IMR-90 (cell line): ENCODE results near the gene PAQR5. TPM values are rescaled to one million over a fixed set of nuclear protein-coding genes. Genes with fewer than 3 reads are reported as not detected.
"Not testable (repeated sequence)": the region's sequence is repeated elsewhere in the genome, so short reads cannot be mapped to it uniquely, and the experiment has no call there.

Source experiments
- ATAC-seq: fragments of 200-7000 bp; cut with Tn5 transposase; 2 replicates; pipeline ENCODE4 v1.9.1; 2020; ENCODE audit warnings: low read depth, mild to moderate bottlenecking, moderate library complexity
- BruUV-seq: library from RNA; stranded (reverse); fragments of 400-500 nt; replicated peaks from 2 replicates; lab custom pipeline; 2021; lab: Mats Ljungman, UMichigan
- CTCF ChIA-PET: fragments of 300-600 bp; formaldehyde crosslinking; extraction: SDS; loops from one replicate; lab custom pipeline; 2021; ENCODE audit warnings: antibody characterized with exemption; lab: Yijun Ruan, JAX
- POLR2A ChIA-PET: fragments of 300-600 bp; sonication (Branson Sonifier 250); formaldehyde crosslinking; loops from one replicate; lab custom pipeline; 2022; ENCODE audit warnings: antibody characterized with exemption; ENCODE audit not compliant: unreplicated experiment; lab: Charles Lee
- DNase-seq: peaks from one replicate; pipeline ENCODE4 v3.0.0; 2013
- H2AFZ ChIP-seq: replicated peaks from 2 replicates; pipeline ENCODE3; 2013; ENCODE audit warnings: low read length, mild to moderate bottlenecking; ENCODE audit not compliant: poor library complexity
- H2AK5ac ChIP-seq: 2 replicates; pipeline ENCODE4 v1.6.1; 2013; ENCODE audit warnings: low read depth, low read length, inconsistent platforms
- H2AK9ac ChIP-seq: replicated peaks from 2 replicates; pipeline ENCODE3; 2013; ENCODE audit warnings: mild to moderate bottlenecking, low read depth, low read length, moderate library complexity; ENCODE audit not compliant: poor library complexity
- H2BK120ac ChIP-seq: 2 replicates; pipeline ENCODE4 v1.6.1; 2013; ENCODE audit warnings: low read depth, low read length, inconsistent platforms
- H2BK15ac ChIP-seq: 3 replicates; pipeline ENCODE4 v1.6.1; 2013; ENCODE audit warnings: low read depth, low read length, inconsistent platforms
- H2BK20ac ChIP-seq: 2 replicates; pipeline ENCODE4 v1.6.1; 2013; ENCODE audit warnings: low read depth, mild to moderate bottlenecking, inconsistent platforms, low read length, moderate library complexity
- H2BK5ac ChIP-seq: 2 replicates; pipeline ENCODE4 v1.6.1; 2013; ENCODE audit warnings: mild to moderate bottlenecking, low read depth, low read length, inconsistent platforms; ENCODE audit not compliant: poor library complexity, severe bottlenecking
- H3K14ac ChIP-seq: replicated peaks from 2 replicates; pipeline ENCODE4 v1.6.1; 2013; ENCODE audit warnings: low read depth, low read length, inconsistent platforms
- H3K18ac ChIP-seq: 2 replicates; pipeline ENCODE4 v1.6.1; 2013; ENCODE audit warnings: low read depth, low read length, control low read depth
- H3K23ac ChIP-seq: 2 replicates; pipeline ENCODE4 v1.6.1; 2013; ENCODE audit warnings: low read depth, low read length, inconsistent platforms
- H3K27ac ChIP-seq: 2 replicates; pipeline ENCODE4 v1.5.1; 2013; ENCODE audit warnings: mild to moderate bottlenecking, control low read depth, low read length; ENCODE audit not compliant: insufficient read depth
- H3K27me3 ChIP-seq: 2 replicates; pipeline ENCODE4 v1.6.1; 2013; ENCODE audit warnings: low read length; ENCODE audit not compliant: control insufficient read depth, insufficient read depth
- H3K36me3 ChIP-seq: 2 replicates; pipeline ENCODE4 v1.6.1; 2013; ENCODE audit warnings: low read length, mixed read lengths; ENCODE audit not compliant: control insufficient read depth, insufficient read depth
- H3K4ac ChIP-seq: 2 replicates; pipeline ENCODE4 v1.6.1; 2013; ENCODE audit warnings: low read depth, low read length, inconsistent platforms
- H3K4me1 ChIP-seq: 2 replicates; pipeline ENCODE4 v1.6.1; 2013; ENCODE audit warnings: low read length, mixed read lengths; ENCODE audit not compliant: control insufficient read depth, insufficient read depth
- H3K4me2 ChIP-seq: 2 replicates; pipeline ENCODE4 v1.6.1; 2013; ENCODE audit warnings: low read depth, mild to moderate bottlenecking, control low read depth, low read length, moderate library complexity
- H3K4me3 ChIP-seq: 2 replicates; pipeline ENCODE4 v1.5.1; 2013; ENCODE audit warnings: low read depth, mild to moderate bottlenecking, control low read depth, low read length, moderate library complexity; ENCODE audit not compliant: insufficient read depth
- H3K56ac ChIP-seq: 2 replicates; pipeline ENCODE4 v1.6.1; 2013; ENCODE audit warnings: low read length, inconsistent platforms; ENCODE audit not compliant: insufficient read depth; ENCODE audit errors: extremely low read depth
- H3K79me1 ChIP-seq, 2 experiments: 2 replicates each; pipeline ENCODE4 v1.6.1; 2013; ENCODE audit warnings: low read length in 2 of 2, inconsistent platforms in 1 of 2, low read depth in 1 of 2
- H3K9ac ChIP-seq: 2 replicates; pipeline ENCODE4 v1.6.1; 2013; ENCODE audit warnings: low read depth, low read length, control low read depth
- H3K9me1 ChIP-seq: 2 replicates; pipeline ENCODE4 v1.6.1; 2013; ENCODE audit warnings: low read length, inconsistent platforms; ENCODE audit not compliant: insufficient read depth
- H3K9me3 ChIP-seq: 2 replicates; pipeline ENCODE4 v1.6.1; 2013; ENCODE audit warnings: low read length; ENCODE audit not compliant: control insufficient read depth, insufficient read depth
- H4K20me1 ChIP-seq: 2 replicates; pipeline ENCODE4 v1.6.1; 2013; ENCODE audit warnings: low read length, inconsistent platforms; ENCODE audit not compliant: insufficient read depth
- H4K5ac ChIP-seq: 2 replicates; pipeline ENCODE4 v1.6.1; 2013; ENCODE audit warnings: mild to moderate bottlenecking, low read depth, low read length, control low read depth
- H4K8ac ChIP-seq, 2 experiments: 2 replicates each; pipeline ENCODE4 v1.6.1; 2013; ENCODE audit warnings: low read depth in 2 of 2, low read length in 2 of 2, control low read depth in 1 of 2, inconsistent platforms in 1 of 2
- H4K91ac ChIP-seq: 2 replicates; pipeline ENCODE4 v1.6.1; 2013; ENCODE audit warnings: low read depth, low read length, inconsistent platforms; ENCODE audit not compliant: insufficient read depth
- WGBS, 2 experiments: methylation state at CpG; one replicate each; pipeline versions ENCODE4 v1.1.5 to v1.1.7; 2013; ENCODE audit warnings: missing lambda C conversion rate in 2 of 2; ENCODE audit not compliant: insufficient read length in 1 of 2; ENCODE audit errors: extremely low coverage in 2 of 2; 5-methylcytosine and 5-hydroxymethylcytosine counted together
- dilution Hi-C: fragments of 300-500 bp; cut with HindIII; formaldehyde crosslinking; loops from one replicate; pipeline ENCODE4 v1.14.3; 2018; ENCODE audit warnings: low sequenced_read_pairs; ENCODE audit not compliant: unreplicated experiment
- in situ Hi-C: fragments of 300-500 bp; cut with MboI; formaldehyde crosslinking; loops from 3 replicates; pipeline ENCODE4 v1.14.3; 2019; ENCODE audit warnings: low sequenced_read_pairs, inconsistent platforms, mixed read lengths
- intact Hi-C: fragments of 100-400 bp; cut with micrococcal nuclease; formaldehyde crosslinking; loops from 2 replicates; pipeline ENCODE4 v1.10.0; 2022
- polyA plus RNA-seq, 3 experiments: library from polyadenylated mRNA; depleted of rRNA; stranded (reverse); fragments of >200 nt; gene quantifications; 2 replicates each; pipeline ENCODE4 v1.2.3, GENCODE V29; 2012; ENCODE audit warnings: low replicate concordance in 1 of 3
- total RNA-seq: library from RNA; depleted of rRNA; stranded (reverse); fragments of >200 nt; gene quantifications from 2 replicates; pipeline ENCODE4 v1.2.3, GENCODE V29; 2012

Gene PAQR5
- total and polyA plus RNA-seq, 2 of the 4 experiments (the other 2 are of a cell fraction) = 2.3 to 2.7 TPM

GRCh38 chr15:69382176-69382575 lies 83.5 kb downstream of the PAQR5 start:
- in situ Hi-C loops, H2AK5ac ChIP-seq, H3K36me3 ChIP-seq, H2BK20ac ChIP-seq, H4K20me1 ChIP-seq, H3K27me3 ChIP-seq, H3K14ac ChIP-seq, dilution Hi-C loops, H2BK120ac ChIP-seq, H3K4ac ChIP-seq, H3K9me1 ChIP-seq, H2BK5ac ChIP-seq, intact Hi-C loops, H3K27ac ChIP-seq, H4K91ac ChIP-seq, BruUV-seq, H3K56ac ChIP-seq, ATAC-seq, H2AK9ac ChIP-seq, H3K4me1 ChIP-seq, H2BK15ac ChIP-seq, H3K4me3 ChIP-seq, H3K4me2 ChIP-seq, H3K79me1 ChIP-seq, DNase-seq, H3K23ac ChIP-seq, POLR2A ChIA-PET, H3K18ac ChIP-seq, H3K9me3 ChIP-seq, H4K8ac ChIP-seq, H3K9ac ChIP-seq, H2AFZ ChIP-seq, H4K5ac ChIP-seq: not testable (repeated sequence)
- CTCF ChIA-PET = interaction anchor here (1.4 kb wide), 1 partner anchor 323 kb away, joined by 4 read pairs; no protein-coding TSS in a partner anchor
- 80% methylated on average over 1 of the region's 10 CpGs; no CpG with 5 or more reads in 1 of the 2 experiments for WGBS, 2 experiments

GRCh38 chr15:69384066-69384465 lies 85.4 kb downstream of the PAQR5 start:
- no CpG with 5 or more reads among the region's 18 CpGs for WGBS, 2 experiments
- H3K36me3 ChIP-seq, H3K4me3 ChIP-seq, POLR2A ChIA-PET, H3K27ac ChIP-seq, CTCF ChIA-PET, H4K8ac ChIP-seq, H3K4me1 ChIP-seq, H2BK5ac ChIP-seq, dilution Hi-C loops, H2AK9ac ChIP-seq, H3K27me3 ChIP-seq, H2BK15ac ChIP-seq, H3K23ac ChIP-seq, intact Hi-C loops, H3K4me2 ChIP-seq, H2BK20ac ChIP-seq, BruUV-seq, DNase-seq, H3K9me3 ChIP-seq, H3K18ac ChIP-seq, in situ Hi-C loops, H4K91ac ChIP-seq, H2AK5ac ChIP-seq, H2BK120ac ChIP-seq, ATAC-seq, H3K14ac ChIP-seq, H3K4ac ChIP-seq, H2AFZ ChIP-seq, H3K56ac ChIP-seq, H4K5ac ChIP-seq, H3K9ac ChIP-seq: not testable (repeated sequence)
- H3K9me1 ChIP-seq = peaks cover 17% of the 10 kb centered on the region
- peaks cover 0 to 16% of the 10 kb centered on the region in 2 experiments; a peak in 2 of 4 replicates for H3K79me1 ChIP-seq
- H4K20me1 ChIP-seq = peaks cover 11% of the 10 kb centered on the region
